CD4-positive, alpha-beta T cell (primary cell): ENCODE results near the gene CDC42EP3. TPM values are rescaled to one million over a fixed set of nuclear protein-coding genes. Genes with fewer than 3 reads are reported as not detected.

Experiments
- ATAC-seq: fragments of 200-7000 bp; cut with Tn5 transposase; one replicate; pipeline ENCODE4 v1.10.0; 2022; ENCODE audit warnings: mild to moderate bottlenecking; ENCODE audit not compliant: poor library complexity
- CTCF ChIA-PET: fragments of 350-600 bp; sonication (Branson Sonifier 250); formaldehyde crosslinking; loops from one replicate; lab custom pipeline; 2021; ENCODE audit warnings: antibody characterized with exemption, inconsistent platforms; lab: Charles Lee
- POLR2A ChIA-PET: fragments of 350-600 bp; sonication (Branson Sonifier 250); formaldehyde crosslinking; loops from one replicate; lab custom pipeline; 2021; ENCODE audit warnings: antibody characterized with exemption, inconsistent platforms; lab: Charles Lee
- DNase-seq, 14 experiments: peaks; one replicate each; pipeline ENCODE4 v3.0.0-alpha.2; 2013 to 2020; ENCODE audit warnings: mixed read lengths in 2 of 14
- H3K27ac ChIP-seq, 2 donors: one replicate each; pipeline versions ENCODE4 v1.5.1 to v1.7.0; 2013; ENCODE audit warnings: low read length in 2 of 2, low read depth in 1 of 2, mild to moderate bottlenecking in 1 of 2
- H3K27me3 ChIP-seq, 2 experiments: 1 replicate in 1 of 2; 2 replicates in 1 of 2; pipeline versions ENCODE4 v1.6.1 to v1.7.0; 2013; ENCODE audit warnings: low read length in 2 of 2, control low read depth in 1 of 2, mild to moderate bottlenecking in 1 of 2, moderate library complexity in 1 of 2; ENCODE audit not compliant: insufficient read depth in 2 of 2, control insufficient read depth in 1 of 2
- H3K36me3 ChIP-seq: one replicate; pipeline ENCODE4 v1.6.1; 2013; ENCODE audit warnings: low read length, control low read depth; ENCODE audit not compliant: insufficient read depth
- H3K4me1 ChIP-seq: one replicate; pipeline ENCODE4 v1.6.1; 2013; ENCODE audit warnings: low read length, control low read depth; ENCODE audit not compliant: insufficient read depth
- H3K4me3 ChIP-seq: one replicate; pipeline ENCODE4 v1.5.1; 2013; ENCODE audit warnings: mild to moderate bottlenecking, low read length, moderate library complexity
- H3K9me3 ChIP-seq, 2 experiments: 1 replicate in 1 of 2; 2 replicates in 1 of 2; pipeline versions ENCODE4 v1.6.1 to v1.7.0; 2013; ENCODE audit warnings: low read length in 2 of 2, mild to moderate bottlenecking in 2 of 2, control low read depth in 1 of 2, moderate library complexity in 1 of 2; ENCODE audit not compliant: control insufficient read depth in 1 of 2, insufficient read depth in 1 of 2
- H3K27ac Mint-ChIP-seq: one replicate; pipeline ENCODE4 v1.8.0; 2020; ENCODE audit warnings: mixed read lengths
- H3K27me3 Mint-ChIP-seq: one replicate; pipeline ENCODE4 v1.8.0; 2021; ENCODE audit warnings: mixed read lengths
- H3K36me3 Mint-ChIP-seq: one replicate; pipeline ENCODE4 v1.8.0; 2021; ENCODE audit warnings: low read depth, mixed read lengths
- H3K4me1 Mint-ChIP-seq: one replicate; pipeline ENCODE4 v1.8.0; 2021; ENCODE audit warnings: low read depth, mixed read lengths
- H3K4me3 Mint-ChIP-seq: one replicate; pipeline ENCODE4 v1.8.0; 2020; ENCODE audit warnings: mild to moderate bottlenecking, mixed read lengths
- H3K9me3 Mint-ChIP-seq: one replicate; pipeline ENCODE4 v1.8.0; 2020; ENCODE audit warnings: mixed read lengths
- intact Hi-C, 2 experiments: fragments of 100-400 bp; cut with DNase I in 1 of 2; cut with micrococcal nuclease in 1 of 2; formaldehyde crosslinking; loops; one replicate each; pipeline versions ENCODE4 v1.15.1 to v1.9.0; 2023 to 2025; cut with DNase I, micrococcal nuclease
- polyA plus RNA-seq, 2 donors: library from polyadenylated mRNA; unstranded; fragments of 120-200 nt; gene quantifications; one replicate each; pipeline ENCODE4 v1.2.1, GENCODE V29; 2013
- total RNA-seq, 174 experiments: library from RNA in 2 of 174; stranded (reverse) in 2 of 174; gene quantifications; one replicate each; pipeline ENCODE4 v1.2.3 and lab custom pipeline; 2021 to 2026
- TF ChIP-seq, protein P1 (sequence below): fragments of 200-600 bp; IDR thresholded peaks from one replicate; pipeline ENCODE4 v1.8.0; 2022; ENCODE audit warnings: antibody characterized with exemption, mild to moderate bottlenecking

Gene CDC42EP3, protein sequence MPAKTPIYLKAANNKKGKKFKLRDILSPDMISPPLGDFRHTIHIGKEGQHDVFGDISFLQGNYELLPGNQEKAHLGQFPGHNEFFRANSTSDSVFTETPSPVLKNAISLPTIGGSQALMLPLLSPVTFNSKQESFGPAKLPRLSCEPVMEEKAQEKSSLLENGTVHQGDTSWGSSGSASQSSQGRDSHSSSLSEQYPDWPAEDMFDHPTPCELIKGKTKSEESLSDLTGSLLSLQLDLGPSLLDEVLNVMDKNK
- total RNA-seq (10 to 100 TPM; 20.6 to 24.1 TPM), total RNA-seq (lab: John Stamatoyannopoulos, UW) (31.6 to 522 (median 75.4) reads per million in 172 experiments)
- 50.7 TPM for polyA plus RNA-seq (2013, experiment 1 of 2)
- 54.0 TPM for polyA plus RNA-seq (2013, experiment 2 of 2)

DNA sequence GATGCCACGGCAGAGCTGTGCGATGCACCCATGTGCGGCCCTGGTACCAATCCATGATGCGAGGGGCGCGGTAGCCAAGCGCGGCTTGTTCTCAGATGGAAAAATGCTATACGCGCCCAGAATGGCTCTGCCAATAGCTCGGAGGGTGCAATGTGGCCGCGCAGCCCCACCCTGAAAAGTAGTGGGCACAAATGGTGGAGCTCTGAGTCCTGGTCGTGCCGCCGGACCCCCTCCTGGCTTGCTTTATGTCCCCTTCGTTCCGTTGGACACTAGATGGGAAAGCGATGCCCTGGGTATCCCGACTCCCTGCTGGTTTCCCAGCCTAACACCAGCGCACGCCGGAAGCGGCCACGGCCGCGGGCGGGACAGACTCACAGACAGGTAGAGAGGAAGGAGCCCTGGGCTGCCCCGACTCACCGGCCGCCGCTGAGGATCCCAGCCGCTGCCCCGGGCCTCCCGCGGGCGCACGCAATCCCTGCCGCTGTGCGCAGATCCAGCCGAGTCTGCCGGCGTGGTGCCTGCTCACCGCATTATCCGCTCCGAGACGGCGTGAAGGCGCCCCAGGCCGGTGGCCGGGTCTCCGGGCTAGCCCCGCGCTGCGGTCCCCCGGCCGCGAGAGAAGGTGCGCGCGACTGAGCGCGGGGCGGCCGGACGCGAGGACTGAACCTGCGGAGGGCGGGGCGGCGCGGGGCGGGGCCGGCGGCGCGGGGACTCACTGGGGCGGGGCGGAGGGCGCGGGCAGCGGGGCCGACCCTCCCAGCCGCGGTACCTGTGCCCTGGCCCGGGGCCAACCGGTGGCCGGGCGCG, at the start of gene CDC42EP3:
Gene CDC42EP3, minus strand, starts transcription at position 634 of the 807 bp plus-strand sequence. CDS start 25,055 bp downstream, outside the sequence.
- Mint-ChIP-seq H3K27me3 (no peaks in the 10 kb centered on the region), H3K4me1 (peaks cover 65% of the 10 kb centered on the region), H3K9me3 (no peaks in the 10 kb centered on the region), H3K27ac (peak within 1 kb of the TSS; percentile 86), H3K4me3 (peak within 1 kb of the TSS; percentile 97), H3K36me3 (peaks cover 19% of the 10 kb centered on the region)
- ChIA-PET POLR2A (interaction anchor here (0.6 to 4.8 kb wide), 30 partner anchors 8 to 257 kb away, joined by 3 to 51 read pairs (median 4); no protein-coding TSS in a partner anchor), CTCF (interaction anchor here (0.9 to 1.1 kb wide), 4 partner anchors 85 to 276 kb away, joined by 3 to 4 read pairs (median 4); no protein-coding TSS in a partner anchor)
- no peaks in the 10 kb centered on the region for H3K27me3 ChIP-seq
- intact Hi-C loops = loop anchor here (1.0 to 10.0 kb wide), 7 partner anchors 14 to 704 kb away; partner anchors contain the start of genes ATL2 (in 1 of the 2) and EIF2AK2 (in 1 of the 2)
- H3K4me1 ChIP-seq = peaks cover 37% of the 10 kb centered on the region
- H3K4me3 ChIP-seq = peak within 1 kb of the TSS; percentile 76
- no peaks in the 10 kb centered on the region for H3K9me3 ChIP-seq
- peak within 1 kb of the TSS; percentile 59 to 73 for H3K27ac ChIP-seq
- TF ChIP-seq, protein P1, sequence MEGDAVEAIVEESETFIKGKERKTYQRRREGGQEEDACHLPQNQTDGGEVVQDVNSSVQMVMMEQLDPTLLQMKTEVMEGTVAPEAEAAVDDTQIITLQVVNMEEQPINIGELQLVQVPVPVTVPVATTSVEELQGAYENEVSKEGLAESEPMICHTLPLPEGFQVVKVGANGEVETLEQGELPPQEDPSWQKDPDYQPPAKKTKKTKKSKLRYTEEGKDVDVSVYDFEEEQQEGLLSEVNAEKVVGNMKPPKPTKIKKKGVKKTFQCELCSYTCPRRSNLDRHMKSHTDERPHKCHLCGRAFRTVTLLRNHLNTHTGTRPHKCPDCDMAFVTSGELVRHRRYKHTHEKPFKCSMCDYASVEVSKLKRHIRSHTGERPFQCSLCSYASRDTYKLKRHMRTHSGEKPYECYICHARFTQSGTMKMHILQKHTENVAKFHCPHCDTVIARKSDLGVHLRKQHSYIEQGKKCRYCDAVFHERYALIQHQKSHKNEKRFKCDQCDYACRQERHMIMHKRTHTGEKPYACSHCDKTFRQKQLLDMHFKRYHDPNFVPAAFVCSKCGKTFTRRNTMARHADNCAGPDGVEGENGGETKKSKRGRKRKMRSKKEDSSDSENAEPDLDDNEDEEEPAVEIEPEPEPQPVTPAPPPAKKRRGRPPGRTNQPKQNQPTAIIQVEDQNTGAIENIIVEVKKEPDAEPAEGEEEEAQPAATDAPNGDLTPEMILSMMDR = no peak
- ATAC-seq (peak; percentile 64), DNase-seq (peak; percentile 43 to 84 (median 65))
- peaks cover 9% of the 10 kb centered on the region for H3K36me3 ChIP-seq

DNA sequence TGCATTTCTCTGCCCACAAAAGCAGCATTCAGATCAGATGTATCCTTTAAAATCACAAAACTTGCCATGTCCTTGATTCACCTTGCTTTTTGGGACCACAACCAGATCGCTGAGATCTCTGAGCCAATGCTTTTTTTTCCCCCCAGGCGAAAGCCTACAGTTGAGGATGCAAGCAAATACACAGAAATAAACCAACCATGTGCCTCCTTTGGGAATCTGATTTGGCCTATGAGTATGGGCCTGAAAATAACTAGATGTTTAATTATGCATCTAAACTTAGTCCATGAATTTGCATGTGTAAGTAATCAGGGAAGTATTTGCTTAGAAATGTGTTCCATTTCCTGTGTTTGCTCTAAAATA, 49.7 kb upstream of the CDC42EP3 start:
- H3K27me3 ChIP-seq = no peaks in the 10 kb centered on the region
- ChIA-PET CTCF (no interaction called here), POLR2A (no interaction called here)
- no peak overlapping the region for H3K27ac Mint-ChIP-seq
- peaks cover 5% of the 10 kb centered on the region for H3K4me1 Mint-ChIP-seq
- no peak overlapping the region for H3K4me3 Mint-ChIP-seq
- intact Hi-C loops = no loop called here
- no peaks in the 10 kb centered on the region for H3K36me3 ChIP-seq
- H3K4me1 ChIP-seq = no peaks in the 10 kb centered on the region
- ATAC-seq (no peak), DNase-seq (no peak)
- peaks cover 4% of the 10 kb centered on the region for H3K27me3 Mint-ChIP-seq
- H3K36me3 Mint-ChIP-seq = peaks cover 4% of the 10 kb centered on the region
- TF ChIP-seq, protein P1 = no peak
- H3K4me3 ChIP-seq = no peak overlapping the region
- no peak overlapping the region for H3K27ac ChIP-seq
- peaks cover 3% of the 10 kb centered on the region for H3K9me3 Mint-ChIP-seq
- peaks cover 0 to 7% of the 10 kb centered on the region in 2 experiments for H3K9me3 ChIP-seq

DNA sequence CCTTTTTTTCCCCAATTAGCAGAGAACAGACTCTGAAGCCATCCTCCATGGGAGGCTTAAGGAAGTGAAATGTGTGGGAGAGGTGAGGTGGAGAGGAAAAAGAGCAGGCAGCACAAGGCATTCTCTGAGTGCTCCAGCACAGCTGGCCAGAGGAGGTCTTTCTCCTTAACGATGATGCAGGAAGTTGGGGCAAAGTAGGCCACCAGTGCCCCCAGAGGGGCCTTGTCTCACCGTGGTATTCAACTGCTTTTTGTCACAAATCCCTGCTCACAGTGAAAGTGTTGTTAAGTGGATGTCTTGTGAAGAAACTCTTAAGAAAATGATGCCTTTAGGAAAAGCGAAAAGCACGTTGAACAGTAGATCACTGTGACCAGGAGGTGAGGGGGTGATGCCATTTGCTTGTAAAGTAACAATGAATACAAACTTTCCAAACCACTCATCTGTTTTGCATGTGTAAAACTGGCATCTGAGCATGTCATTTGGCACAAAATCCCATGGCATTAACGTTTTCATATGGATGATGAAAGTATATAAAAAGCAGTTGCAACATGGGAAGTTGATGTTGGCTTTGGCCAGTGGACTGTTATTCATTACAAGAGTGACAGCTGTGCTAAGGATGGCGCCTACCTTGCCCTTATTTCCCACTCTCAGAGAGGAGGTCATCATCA, 49.2 kb upstream of the CDC42EP3 start:
- intact Hi-C loops = no loop called here
- CTCF ChIA-PET = no interaction called here
- ATAC-seq = no peak

More for the DNA sequence above, 49.2 kb upstream of the CDC42EP3 start:
- Histone ChIP-seq H3K4me1 (no peaks in the 10 kb centered on the region), H3K36me3 (no peaks in the 10 kb centered on the region), H3K4me3 (no peak overlapping the region), H3K9me3 (peaks cover 0 to 7% of the 10 kb centered on the region in 2 experiments), H3K27me3 (no peaks in the 10 kb centered on the region), H3K27ac (no peak overlapping the region)
- Mint-ChIP-seq H3K9me3 (peaks cover 3% of the 10 kb centered on the region), H3K4me3 (no peak overlapping the region), H3K36me3 (peaks cover 4% of the 10 kb centered on the region), H3K4me1 (peaks cover 5% of the 10 kb centered on the region), H3K27me3 (peaks cover 4% of the 10 kb centered on the region), H3K27ac (no peak overlapping the region)
- TF ChIP-seq, protein P1 = no peak
- POLR2A ChIA-PET = no interaction called here
- DNase-seq = no peak
